HG03045 (cell line): ENCODE results near the gene SLCO3A1.
A peak's percentile ranks its signal among the peaks of the same experiment; 100 is the strongest.

Experiments used
- ATAC-seq: cut with Tn5 transposase; IDR thresholded peaks from one replicate; pipeline ENCODE4 v1.9.1; 2021; ENCODE audit warnings: mild to moderate bottlenecking, moderate library complexity; ENCODE audit not compliant: unreplicated experiment

The SLCO3A1 gene

GRCh38 chr15:92153620-92154019, 300.1 kb downstream of the SLCO3A1 start:
- ATAC-seq: no peak

GRCh38 chr15:92155934-92156333, 302.4 kb downstream of the SLCO3A1 start:
- ATAC-seq: no peak

DNA sequence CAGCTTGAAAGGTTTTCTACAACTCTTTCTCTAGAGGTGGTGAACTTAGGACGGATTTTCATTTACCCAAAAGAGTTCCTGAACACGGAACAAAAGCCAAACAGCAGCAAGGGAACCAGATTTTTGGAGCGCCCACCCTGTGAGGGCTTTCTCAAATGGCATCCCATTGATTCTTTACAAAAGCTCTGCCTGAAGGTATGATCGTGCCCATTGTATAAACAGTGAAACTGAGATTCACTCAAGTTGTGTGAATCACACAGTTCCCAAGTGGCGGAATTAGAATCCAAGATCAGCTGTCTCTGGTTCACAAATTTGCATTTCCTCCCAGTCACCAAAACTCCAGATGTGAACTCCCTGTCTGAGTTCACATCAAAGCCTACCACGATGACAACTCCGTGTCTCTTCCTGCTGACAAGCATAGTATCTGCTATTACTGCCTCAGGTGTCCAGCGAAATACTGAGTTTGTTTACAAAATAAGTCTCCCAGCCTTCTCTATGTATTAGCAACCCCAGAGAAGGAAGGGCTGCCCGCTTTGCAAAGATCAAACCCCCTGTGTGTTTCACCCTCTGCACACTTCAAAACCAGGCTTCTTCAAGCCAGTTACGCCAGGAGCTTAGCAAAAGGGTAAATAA, 304.3 kb downstream of the SLCO3A1 start:
- ATAC-seq: no peak

DNA sequence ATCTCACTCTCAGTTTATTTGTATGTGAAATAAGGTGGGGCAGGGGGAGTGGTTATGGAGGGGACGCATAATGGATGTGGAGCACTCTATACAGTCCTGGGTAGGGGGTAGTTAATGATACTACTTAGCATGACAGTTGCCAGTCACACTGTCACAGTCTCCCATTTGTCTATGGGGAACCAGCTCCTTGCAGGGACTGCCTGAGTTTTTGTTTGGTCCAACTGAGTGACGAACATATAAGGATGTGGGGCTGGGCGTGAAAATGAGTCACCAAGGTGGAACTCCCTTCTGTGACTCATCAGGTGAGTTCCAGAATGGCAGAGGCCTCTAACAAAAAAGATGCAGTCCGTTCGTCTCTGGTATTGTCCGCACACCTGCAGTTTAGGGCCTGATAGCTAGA, 304.9 kb downstream of the SLCO3A1 start:
- ATAC-seq: peak; percentile 36

- ATAC-seq: no peak
These were observed 306.0 kb downstream of the SLCO3A1 start for GRCh38 chr15:92159481-92159880.

DNA sequence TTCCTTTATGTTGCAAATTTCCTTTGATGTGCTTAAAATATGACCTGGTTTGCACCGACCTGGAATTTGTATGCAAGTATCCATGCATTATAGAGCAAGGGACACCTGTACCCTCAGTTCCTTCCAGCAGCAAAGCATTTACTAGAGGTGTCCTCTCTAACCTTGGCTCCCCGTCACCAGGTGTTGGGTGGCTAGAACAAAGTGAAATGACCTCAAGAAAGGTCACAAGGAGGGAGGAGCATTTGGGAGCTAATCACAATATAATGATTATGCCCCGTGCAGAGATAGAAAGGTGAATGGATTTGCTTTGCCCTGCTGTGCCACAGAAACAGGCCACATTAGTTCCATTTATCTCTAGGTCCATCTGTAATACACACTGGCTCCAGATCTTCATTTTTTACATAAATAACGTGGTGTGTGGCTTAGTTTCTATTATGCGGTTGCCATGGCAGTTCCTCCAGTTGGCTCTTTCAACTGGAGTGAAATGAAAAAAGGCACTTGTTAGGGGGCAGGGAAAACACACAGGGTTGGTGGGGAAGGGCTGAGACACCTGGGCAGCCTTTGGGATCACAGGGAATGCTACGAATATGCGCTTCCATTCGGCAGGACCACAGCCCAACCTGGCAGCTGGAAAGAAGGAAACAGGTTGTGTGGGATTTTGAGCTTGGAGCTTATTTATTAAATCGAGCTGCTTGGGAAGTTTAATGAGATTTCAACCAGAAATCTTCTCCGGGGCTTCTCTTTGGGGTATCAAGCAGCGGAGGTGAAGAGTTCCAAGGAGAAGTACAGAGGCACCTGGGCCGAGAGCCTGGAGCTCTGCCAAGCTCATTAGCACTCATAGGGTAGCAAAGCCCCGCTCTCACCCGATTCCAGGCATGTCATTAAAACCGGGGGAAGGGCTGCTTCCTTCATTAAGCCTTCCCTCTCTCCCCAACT, 306.7 kb downstream of the SLCO3A1 start:
- ATAC-seq: no peak

DNA sequence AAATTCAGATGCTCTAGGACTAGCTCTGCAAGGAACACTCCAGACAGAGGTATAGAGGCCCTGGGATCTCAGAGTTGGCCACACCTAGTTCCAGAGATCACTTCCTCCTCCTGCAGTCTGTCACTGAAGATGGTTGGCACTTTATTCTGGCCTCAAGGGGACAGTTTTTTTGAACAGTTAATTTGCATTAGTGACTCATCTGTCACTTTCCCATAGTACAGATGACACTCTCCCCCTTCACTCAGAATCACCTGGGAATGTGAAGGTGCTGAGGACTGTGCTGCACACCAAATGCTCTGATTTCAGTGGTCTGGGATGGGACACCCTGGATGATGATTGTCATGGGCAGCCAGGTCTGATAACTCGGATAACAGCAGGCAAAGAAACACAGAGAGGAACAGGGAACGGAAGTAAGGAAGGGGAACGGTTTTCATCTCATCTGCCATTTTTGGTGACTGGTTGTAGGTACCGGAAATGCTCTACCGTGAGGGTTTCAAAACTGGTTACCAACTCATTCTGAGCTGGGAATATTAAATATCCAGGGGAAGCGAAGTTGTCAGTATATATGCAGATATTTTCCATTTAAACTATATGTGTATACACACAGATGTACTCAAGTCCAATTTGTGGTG, 307.6 kb downstream of the SLCO3A1 start:
- peak; percentile 91 for ATAC-seq

GRCh38 chr15:92162657-92163056, 309.1 kb downstream of the SLCO3A1 start:
- no peak for ATAC-seq

DNA sequence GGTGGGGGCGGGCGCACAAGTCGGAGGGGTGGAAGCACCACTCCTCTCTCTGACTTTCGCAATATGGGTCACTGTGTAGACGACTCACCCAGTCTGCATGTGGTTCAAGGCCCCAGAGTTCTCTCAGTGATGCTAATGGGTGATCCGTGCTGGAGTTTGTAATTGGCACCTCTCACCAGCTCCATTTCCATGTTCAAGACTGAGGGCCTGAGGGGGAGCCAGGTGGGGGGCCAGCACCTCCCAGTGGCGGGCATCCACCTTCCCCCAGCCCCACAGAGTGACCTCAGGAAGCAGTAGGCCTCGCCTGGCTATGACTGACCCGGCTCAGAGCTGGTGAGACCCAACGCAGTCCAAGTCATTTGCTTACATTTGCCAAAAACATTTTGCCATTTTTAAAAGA, 310.1 kb downstream of the SLCO3A1 start:
- no peak for ATAC-seq

- ATAC-seq: no peak
These were observed 311.0 kb downstream of the SLCO3A1 start for GRCh38 chr15:92164327-92165000.

GRCh38 chr15:92165001-92165346, 311.5 kb downstream of the SLCO3A1 start:
- no peak for ATAC-seq

- ATAC-seq: no peak
These were observed 312.5 kb downstream of the SLCO3A1 start for GRCh38 chr15:92166029-92166428.

DNA sequence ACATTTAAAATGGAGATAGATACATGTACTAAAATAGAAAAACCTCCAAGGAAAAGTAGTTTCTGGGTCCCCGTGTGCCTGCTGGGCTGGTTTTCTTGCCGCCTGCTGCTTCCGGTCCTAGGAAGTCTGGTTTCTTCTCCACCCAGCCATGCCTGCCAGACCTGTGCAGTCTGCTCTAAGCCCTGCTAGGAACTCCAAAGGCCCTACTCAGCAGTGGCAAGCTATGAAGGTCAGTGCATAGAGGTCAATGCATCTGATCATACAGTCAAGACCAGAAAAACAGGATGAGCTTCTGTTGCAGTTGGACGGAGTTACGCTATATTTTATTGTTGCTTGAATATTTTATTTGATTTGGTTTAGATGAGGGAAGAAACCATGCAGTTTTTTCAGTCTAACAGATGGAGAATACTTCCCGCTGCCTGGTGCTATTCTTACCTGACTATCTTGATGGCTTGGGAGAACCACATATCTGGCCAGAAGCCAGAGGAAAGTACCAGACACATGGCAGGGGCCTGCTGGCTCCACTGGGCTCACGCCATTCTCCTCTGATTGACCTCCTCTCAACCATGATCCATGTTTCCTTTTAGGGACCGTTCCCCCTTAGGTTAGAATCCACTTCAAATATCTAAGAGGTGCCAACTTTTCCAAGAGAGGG, 313.4 kb downstream of the SLCO3A1 start:
- no peak for ATAC-seq

DNA sequence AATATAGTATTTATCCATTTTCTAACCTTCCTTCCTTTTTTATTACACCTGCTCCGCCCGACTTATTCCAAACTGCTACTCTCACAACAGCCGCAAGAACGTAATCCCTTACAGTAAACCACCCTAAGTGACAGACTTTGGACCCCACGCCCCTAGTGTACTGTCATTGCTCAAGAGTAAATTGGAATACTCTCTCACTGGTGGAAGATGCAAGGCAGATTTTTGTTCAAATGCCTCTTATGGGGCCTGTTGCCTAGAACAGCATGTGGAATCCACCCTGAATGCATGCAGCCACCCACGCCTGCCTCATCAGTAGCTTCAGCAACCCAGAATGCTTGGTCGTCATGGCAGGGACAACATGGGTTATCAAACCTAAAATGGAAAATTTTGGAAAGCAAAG, 313.9 kb downstream of the SLCO3A1 start:
- no peak for ATAC-seq

DNA sequence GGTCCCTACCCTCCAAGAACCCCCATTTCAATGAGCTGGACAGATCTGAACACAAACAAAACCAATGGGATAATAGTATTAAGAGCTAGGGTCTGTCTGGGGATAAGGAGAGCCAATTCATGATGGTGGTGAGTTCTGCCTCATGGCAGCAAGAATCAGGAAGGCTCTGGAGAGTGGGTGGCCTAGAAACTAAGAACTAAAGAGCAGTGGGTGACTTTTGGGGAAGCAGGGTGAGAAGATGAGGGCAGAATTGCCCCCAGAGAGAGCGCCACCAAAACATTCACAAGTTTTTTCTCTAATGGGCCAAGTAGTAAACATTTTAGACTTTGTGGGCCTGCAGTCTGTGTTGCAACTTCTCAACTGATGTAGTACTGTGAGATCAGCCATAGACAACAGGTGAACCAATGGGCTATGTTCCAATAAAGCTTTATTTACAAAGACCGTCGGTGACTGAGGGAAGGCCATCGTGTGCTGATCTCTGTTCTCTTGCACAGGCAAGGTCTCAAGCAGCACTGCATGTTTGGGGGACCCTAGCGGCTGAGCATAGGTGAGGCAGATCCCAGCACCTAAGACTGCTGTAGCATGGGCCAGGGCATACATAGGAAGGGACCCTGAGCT, 314.7 kb downstream of the SLCO3A1 start:
- ATAC-seq: no peak

GRCh38 chr15:92170897-92171296, 317.4 kb downstream of the SLCO3A1 start:
- no peak for ATAC-seq

DNA sequence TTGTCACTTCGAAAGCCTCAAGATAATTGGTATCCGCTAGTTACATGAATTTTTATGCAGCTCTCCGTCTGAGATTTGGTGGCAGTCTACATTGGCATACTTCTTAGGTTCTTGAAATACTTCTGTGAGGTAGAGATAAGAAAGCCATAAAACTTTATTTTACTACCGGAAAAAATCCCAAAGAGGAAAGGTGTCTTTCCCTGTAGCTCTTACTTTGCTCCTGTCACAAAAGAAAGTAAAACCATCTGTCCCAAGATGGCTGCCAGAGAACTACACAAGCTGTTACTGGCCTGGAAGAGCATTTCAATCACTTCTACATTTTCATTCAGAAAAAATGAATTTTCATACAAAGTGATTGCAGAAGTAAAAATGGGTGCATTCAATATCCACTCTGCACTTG, 325.4 kb downstream of the SLCO3A1 start:
- ATAC-seq: no peak

- ATAC-seq: no peak
These were observed 330.6 kb downstream of the SLCO3A1 start for GRCh38 chr15:92184142-92184541.

DNA sequence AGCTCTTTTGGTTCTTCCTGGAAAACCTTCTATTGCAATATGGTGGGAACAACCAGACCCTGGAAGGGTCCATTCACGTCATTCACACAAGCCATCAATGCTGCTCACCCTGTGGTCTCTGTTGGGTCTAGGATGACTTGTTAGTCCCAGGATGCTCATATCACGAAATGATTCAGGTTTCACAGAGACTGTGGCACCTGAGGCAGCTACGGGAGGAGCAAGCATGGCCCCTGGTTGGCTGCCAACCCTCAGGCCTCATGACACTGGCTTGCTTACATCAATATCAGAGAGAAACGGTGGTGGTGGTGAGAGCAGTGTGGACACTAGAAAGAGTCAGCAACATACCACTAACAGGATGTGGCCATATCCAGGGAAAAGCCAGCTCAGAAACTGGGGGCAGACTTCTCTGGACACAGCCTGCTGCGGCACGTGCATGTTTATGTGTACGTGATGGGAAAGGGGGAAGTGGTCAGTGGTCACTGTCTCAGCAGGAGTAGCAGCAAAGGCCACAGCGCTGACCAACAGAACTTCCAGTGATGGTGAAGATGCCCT, 331.2 kb downstream of the SLCO3A1 start:
- ATAC-seq: no peak

DNA sequence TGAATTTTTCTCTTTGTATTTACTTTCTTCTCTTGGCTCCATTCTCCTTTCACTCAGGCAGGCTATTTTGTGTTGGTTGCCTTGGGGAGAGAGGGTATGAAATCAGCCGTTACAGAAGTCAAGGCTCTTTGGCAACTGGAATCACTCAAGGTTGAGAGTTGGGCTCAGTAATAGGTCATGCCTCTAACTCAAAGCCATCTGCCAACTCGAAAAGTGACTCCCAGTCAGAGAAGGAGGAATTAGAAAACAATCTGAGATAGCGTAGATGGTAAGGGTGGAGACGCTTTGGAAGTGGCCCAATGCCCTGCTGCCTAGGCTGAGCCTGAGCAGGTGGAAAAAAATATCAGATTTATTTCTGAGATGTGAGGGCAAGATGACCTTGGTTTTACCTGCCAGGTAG, 334.5 kb downstream of the SLCO3A1 start:
- ATAC-seq: no peak
